Endothelial cell of umbilical vein (primary cell): ENCODE data around the gene SLC16A7.

ENCODE experiments used
- CTCF ChIP-seq, 2 donors: IDR thresholded peaks; 1 replicate in 1 of 2; 2 replicates in 1 of 2; pipeline ENCODE4 v1.5.1; 2011; ENCODE audit warnings: low read length in 2 of 2, mild to moderate bottlenecking in 2 of 2, moderate library complexity in 2 of 2, control low read depth in 1 of 2, inconsistent platforms in 1 of 2, low read depth in 1 of 2; ENCODE audit not compliant: insufficient read depth in 1 of 2; ENCODE audit errors: extremely low read depth in 1 of 2
- EZH2 ChIP-seq: IDR thresholded peaks from 2 replicates; pipeline ENCODE4 v1.6.1; 2012; ENCODE audit warnings: borderline replicate concordance, low read depth, mild to moderate bottlenecking, moderate library complexity, low read length, inconsistent platforms; ENCODE audit not compliant: severe bottlenecking
- FOS ChIP-seq: IDR thresholded peaks from 2 replicates; pipeline ENCODE4 v1.6.1; 2011; ENCODE audit warnings: mild to moderate bottlenecking, low read length, moderate library complexity, borderline replicate concordance; ENCODE audit not compliant: insufficient read depth
- GATA2 ChIP-seq: IDR thresholded peaks from 2 replicates; pipeline ENCODE4 v1.7.0; 2011; ENCODE audit warnings: low read depth, mild to moderate bottlenecking, moderate library complexity, mixed read lengths, low read length; ENCODE audit not compliant: insufficient read length, insufficient read depth
- JUN ChIP-seq: IDR thresholded peaks from 2 replicates; pipeline ENCODE4 v1.6.1; 2011; ENCODE audit warnings: borderline replicate concordance, low read depth; ENCODE audit not compliant: insufficient read length, insufficient read depth
- MYC ChIP-seq: IDR thresholded peaks from one replicate; pipeline ENCODE4 v1.6.1; 2011; ENCODE audit warnings: mild to moderate bottlenecking, low read depth, low read length
- POLR2A ChIP-seq: IDR thresholded peaks from 2 replicates; pipeline ENCODE4 v1.6.1; 2012; ENCODE audit warnings: low read depth, mild to moderate bottlenecking, control low read depth, low read length
- POLR2AphosphoS5 ChIP-seq: IDR thresholded peaks from 2 replicates; pipeline ENCODE4 v1.6.1; 2012; ENCODE audit warnings: low read depth, mild to moderate bottlenecking, control low read depth, low read length, moderate library complexity; ENCODE audit not compliant: insufficient read depth

DNA sequence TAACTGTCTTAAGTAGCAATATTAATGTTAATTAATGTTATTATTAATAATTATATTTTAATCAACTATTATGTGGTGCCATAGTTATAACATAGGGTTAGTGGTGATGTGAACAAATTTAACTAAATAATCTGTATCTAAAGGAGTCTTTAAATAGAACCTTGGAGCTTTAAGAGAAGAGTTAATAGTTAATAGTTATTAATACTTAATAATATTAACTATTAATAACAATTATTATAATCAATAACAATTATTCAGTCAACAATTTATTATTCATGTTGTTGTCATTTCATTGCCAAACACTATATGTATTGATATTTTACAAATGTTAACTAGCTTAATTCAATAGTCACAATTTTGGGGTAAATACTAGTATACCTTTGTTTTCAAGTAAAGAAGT lies 58.2 kb downstream of the SLC16A7 start:
- TF ChIP-seq CTCF (IDR thresholded peaks at IDR 0.05; ENCODE audit: extremely low read depth in 1 of 2, insufficient read depth in 1 of 2, low read depth in 1 of 2, low read length in 2 of 2) (no peak), POLR2A (no peak), POLR2AphosphoS5 (no peak), JUN (no peak), FOS (no peak), GATA2 (no peak), MYC (no peak), EZH2 (no peak)
